ENCODE results near the gene UXS1.

The UXS1 gene

DNA sequence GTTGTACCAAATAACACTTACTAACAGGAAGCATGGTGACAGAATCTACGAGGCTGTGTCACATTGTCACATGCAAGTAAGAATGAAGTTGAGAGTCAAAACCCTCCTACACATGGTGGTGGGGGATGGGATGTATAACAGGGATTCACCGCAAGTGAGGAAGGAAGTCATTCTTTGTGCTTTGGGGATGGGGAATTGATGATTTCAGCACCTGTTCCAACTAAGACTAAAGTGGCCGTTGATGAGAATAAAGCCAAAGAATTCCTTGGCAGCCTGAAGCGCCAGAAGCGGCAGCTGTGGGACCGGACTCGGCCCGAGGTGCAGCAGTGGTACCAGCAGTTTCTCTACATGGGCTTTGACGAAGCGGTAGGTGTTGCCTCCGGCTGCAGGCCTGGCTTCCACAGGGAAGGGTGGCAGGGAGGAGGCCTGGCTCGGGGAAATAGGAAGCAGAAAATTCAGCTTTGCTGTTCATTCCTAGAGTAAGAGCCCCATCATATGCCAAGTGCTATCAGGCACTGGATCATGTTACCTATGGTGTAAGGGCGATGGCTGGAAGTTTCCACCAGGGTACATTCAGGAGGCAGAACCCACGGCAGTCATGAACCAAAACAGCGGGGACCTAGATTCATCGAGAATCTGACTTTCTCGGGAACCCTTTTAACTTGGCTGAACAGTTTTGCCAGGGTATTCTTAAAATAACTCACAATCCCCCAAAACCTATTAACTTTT, 120.3 kb downstream of the UXS1 start:
- no peak for DNase-seq

DNA sequence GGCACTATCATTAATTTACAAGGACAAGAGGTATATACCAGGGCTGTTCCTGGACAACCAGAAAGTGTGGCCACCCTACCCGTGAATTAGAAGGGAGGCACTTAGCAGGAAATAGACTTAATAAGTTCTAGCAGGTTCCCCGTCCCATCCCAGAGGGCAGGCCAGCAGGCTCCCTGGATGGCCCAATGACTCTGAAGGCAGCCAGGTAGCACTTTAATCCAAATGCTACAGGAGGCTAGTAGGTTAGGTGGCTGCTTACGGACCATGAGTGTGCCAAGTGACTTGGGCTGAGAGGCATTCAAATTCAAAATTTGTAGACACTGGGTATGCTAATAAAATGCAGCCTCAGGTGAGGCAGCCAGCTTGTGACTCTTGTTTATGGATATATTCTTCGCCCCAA, 123.9 kb downstream of the UXS1 start:
- no peak for DNase-seq

DNA sequence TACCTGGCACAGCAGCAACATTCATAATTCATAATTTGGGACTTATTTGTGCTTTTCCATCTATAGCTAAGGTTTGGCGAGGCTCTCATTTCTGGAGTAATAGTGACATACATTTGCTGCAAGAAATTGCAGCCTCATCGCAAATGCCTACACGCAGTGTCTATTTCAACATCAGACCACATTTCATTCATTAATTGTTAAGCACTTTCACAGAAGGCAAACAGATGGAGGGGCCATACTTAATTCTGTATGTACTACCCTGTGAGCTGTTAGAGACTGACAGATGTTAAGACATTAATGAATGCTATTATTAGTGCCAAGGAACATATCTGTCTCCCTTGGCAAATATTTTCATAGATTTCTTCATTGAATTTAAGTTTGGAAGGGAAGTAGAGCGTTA, 125.7 kb downstream of the UXS1 start:
- no peak for DNase-seq

DNA sequence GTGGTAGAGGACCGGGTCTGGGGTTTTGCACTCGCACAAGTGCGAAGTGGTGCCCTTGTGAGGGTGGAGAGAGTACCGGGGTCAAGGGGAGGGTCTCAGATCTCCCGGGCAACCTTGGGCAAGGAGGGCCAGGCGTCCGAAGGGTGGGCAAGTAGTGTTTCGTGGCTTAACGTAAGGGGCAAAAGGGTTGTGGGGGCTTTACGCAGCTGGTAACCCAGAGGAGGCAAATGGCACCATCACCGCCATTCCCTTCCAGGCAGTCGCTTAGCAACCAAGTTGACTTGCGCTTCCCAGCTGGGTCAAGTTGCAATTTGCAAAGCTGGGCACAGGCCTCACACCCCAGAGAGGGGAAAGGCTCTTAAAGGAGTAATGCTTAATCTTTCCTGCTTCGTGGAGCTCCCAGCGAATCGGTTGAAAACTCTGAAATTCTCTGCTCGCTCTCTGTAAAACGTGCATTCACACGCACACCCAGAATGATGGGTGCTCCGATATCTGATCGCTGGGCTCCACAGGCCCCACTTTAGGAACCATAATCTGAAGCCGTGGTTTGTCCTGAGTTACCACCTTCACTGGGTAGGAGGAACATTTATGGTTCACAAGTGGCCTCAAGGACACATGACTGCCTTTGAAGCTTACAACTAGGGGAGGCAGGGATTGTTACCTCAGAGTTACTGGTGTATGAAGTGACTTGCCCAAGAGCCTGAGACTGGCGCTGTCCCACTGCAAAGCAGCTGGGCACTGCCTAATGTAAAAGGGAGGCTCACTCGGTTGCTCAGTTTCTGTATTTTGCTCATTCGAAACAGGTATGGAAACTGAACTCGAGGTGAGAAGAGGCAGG, 127.9 kb downstream of the UXS1 start:
- DNase-seq, result no peak

DNA sequence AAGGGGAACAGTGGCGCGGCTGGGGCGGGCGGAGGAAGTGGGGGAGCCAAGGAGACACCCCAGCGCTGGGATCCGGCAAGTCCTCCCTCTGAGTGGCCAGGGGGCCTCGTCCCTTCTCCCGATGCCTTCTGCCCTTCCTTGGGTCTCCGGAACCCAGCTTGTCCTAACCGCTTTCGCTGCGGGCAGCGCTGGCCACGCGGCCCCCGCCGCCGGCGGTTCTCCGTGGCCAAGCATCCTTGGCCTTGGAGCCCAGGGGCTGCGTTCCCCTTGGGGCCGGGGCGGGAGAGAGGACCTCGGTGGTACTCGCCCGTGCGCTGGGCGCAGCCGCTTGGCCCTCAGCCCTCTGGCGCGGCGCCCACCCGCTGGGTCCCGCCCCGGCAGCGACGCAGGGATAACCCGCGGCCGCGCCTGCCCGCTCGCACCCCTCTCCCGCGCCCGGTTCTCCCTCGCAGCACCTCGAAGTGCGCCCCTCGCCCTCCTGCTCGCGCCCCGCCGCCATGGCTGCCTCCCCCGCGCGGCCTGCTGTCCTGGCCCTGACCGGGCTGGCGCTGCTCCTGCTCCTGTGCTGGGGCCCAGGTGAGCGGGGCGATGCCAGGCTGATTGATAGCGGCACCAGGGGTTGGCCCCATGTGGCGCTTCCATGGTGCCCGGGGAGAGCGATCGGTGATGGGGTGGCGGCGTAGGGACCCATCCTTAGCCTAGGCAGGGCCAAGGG, 128.7 kb downstream of the UXS1 start:
- DNase-seq, result no peak

DNA sequence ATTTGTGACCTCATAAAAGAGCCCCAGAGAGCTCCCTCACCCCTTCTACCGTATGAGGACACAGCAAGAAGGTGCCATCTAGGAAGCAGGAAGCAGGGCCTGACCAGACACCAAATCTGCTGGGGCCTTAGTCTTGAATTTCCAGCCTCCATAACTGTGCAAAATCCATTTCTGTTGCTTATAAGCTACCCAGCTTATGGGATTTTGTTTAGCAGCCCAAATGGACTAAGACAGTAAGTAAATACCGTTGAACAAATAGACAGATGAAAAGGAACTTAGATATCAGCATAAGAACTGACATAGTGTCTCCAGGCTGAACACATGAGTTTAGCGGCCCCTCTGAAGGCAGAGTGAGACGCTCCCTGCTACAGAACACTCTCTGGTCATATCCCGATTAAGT, 130.9 kb downstream of the UXS1 start:
- no peak for DNase-seq

DNA sequence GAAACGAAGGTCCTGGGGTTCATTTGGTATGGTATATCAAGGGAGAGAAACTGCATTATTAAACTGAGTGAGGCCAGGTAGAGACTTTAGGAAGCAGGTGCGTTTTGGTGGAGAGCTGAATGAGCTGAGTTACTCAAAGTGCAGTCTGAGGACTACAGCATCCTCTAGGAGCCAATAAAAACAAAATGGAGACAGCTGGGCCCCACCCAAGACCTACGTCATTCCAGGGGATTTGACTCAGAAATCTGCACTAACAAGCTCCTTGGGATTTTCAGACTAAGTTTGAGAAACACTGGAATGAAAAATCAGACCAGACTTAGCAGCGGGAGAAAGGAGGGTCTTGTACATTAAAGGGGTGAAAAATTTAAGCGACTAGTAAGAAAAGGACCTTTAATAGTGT, 131.5 kb downstream of the UXS1 start:
- no peak for DNase-seq

DNA sequence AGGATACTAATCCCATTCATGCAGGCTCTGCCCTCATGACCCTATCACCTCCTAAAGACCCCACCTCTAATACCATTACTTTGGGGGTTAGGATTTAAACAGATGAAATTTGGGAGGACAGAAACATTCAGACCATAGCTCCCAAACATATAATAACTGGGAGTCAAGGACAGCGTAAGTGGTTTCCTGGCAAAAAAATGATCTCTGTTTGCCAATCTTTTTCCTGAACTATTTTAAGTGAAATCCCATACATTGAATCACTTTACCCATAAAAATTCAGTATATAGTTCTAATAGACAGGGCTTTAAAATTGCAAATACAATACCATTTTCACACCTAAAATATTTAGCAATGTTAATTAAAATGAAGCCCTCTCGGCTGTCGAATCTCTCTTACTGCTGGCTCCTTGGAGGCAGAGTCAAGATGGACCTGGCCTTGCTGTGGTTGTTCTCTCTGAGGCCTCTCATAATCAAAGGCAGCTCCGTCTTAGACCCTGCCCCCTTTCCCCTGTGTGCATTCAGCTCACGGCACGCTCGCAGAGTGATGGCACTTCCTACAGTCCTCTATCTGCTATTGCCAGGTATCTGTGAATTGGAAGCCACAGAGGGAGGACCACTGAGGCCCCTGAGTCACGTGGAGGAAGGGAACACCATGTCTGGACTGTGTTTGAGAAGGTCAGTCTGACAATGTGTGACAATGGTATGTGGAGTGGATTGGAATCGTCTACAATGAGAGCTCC, 132.3 kb downstream of the UXS1 start:
- no peak for DNase-seq

DNA sequence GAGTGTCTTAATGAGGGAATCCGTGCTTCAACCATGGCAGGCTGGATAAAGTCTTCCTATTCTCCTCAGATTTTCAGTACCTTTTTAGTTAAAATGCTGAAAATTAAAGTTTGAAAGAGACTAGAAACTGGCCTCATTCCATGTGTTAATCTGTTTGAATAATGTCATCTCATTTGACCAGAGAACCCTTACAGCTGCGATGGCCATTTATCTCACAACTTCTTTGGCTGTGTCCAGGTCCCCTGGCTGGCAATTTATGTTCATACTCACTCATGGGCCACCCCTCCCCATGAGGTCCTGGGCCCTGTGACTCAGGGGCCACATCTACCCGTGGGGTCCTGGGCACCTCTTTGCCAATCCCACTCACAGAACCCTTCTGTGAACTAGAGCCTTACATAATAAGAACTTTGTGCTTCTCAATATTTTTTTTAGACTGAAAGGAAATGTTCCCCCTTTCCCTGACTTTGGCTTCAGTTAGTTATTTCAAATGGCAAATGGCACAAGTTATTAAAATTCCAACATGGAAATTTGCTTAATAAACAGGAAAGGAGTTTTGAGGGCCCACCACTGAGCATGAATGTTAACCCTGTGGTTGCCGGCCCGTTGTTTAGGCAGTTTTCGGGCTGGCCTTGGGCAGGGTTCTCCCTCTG, 134.6 kb downstream of the UXS1 start:
- DNase-seq, result no peak

DNA sequence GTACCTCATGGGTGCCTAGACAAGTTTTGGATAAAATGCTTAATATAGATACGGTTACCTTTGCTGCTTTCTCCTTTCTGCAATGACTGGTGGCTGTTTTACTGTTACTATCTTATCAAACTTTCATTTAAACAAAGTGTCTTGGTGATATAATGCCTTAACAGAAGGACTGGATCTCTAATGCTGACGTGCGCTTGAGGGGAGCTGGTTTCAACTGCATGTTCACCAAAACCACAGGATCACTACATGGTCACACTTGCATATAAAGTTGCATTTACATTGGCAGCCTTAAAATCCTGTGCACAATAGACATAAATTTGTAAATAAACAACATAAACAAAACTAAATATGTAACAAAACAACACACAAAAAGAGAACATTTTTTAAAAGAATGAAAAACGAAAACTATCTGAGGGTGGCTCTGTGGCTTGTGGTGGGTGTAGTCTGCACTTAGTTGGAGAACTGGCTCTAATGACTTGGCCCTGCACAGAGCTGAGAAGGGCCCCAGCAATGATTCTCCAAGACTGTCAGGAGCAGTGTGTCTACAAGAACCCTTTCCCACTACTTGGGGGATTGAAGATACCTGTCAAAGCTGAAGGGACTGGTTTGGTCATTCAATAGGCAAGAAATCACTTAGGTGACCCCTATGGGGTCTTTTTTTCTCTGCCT, 135.5 kb downstream of the UXS1 start:
- DNase-seq, result no peak

DNA sequence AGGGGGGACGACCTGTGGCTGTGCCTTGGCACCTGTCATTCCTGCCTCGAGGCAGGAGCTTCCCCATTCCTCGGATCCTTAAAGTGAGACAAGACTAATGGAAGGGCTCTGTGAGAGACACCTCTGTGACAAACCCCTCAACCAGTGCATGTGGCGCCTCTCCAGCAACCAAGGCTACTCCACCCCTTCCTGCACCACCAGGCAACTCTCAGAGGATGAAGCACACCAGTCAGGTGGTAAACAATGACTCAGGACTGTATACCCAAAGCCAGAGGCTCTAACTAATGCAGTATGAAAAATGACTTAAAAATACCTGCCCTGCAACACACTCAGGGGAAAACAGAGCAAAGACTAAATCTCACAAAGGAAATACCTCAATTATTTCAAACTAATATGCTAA, 136.9 kb downstream of the UXS1 start:
- DNase-seq, result peak; percentile 67

DNA sequence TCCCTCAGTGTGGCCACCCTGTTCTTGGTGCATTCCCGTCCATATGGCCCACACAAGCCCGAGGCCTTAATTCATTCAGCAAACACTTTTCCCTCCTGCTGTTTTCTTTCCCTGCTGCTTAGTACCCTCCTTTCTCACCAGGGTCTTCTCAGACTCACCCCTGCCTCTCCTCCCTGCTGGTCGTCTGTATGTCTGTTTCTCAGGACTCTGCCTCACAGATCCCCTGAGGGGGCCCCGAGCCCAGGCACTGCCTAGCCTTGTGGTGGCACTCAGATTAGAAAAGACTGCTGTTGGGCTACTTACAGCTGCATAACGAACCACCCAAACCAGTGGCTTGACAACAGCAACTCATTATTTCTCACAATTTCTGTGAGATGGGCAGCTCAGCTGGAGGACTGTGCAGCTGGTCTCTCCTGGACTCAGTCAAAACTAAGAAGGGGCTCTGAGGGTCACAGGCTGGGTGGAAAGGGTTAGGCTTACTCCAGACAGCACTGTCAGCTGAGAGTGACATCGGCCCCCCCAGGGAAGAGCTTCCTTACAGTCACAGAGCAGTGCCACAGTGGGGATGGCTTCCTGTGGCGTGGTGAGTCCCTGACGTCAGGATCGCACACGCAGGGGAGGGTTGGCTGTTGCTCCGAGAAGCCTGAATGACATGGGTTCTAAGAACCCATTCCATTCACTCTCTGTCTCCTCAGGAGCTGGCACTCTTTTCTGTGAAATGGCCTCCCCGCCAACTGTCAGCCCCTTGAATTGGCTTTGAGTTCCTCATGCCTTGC, 139.0 kb downstream of the UXS1 start:
- DNase-seq, result no peak

DNA sequence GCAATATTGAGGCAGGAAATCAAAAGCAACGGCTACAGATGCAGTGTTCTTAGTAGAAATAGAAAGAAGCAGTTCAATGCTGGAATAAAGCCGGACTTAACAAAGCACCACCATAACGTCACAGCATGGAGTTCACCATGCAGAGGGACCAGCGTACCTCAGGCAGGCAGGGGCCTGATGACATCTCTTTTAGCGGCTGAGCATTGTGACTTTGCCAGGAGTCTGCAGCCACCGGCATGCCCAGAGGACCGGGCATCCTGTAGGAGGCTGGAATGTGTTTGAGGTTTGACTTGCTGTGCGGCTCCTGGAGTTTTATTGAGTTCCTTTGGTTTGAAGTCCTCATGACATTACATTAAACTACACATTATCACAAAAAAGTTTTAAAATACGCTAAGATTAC, 139.8 kb downstream of the UXS1 start:
- DNase-seq, result no peak

DNA sequence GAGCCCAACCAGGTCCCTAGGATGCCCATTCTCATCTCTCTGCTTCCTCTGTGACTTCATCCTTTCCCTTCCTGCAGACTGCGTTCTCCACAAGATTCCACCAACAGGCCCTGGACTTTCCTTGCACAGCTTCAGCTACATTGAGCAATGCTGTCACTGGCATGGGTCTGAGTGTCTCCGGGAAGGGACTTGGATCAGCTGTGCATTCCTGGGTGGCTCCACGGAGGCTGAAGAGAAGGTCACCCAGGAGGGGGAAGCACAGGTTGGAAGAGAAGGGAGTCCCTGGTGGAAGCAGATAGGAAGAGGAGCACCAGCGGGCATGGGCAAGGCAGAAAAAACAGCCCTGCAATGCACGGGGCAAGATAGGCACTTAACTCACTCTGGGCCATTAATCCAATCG, 140.5 kb downstream of the UXS1 start:
- DNase-seq, result no peak

DNA sequence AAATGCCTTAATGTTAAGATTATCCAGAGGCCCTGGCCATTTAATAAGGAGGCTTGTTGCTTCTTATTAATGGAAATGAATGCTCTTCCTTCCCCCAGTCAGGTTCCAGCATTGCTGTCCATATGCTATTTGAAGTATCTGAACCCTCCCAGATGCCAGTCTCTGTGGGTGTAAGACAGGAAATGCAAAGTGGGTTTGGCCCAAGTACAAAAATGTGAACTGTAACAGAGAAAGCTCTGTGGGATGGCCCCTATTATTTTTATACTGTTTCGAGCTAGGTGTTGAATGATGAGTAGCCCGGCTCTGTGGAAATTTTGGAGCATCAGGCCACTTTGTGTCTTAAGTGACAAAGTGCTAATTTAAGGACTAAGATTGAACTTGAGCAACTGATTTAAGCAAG, 141.0 kb downstream of the UXS1 start:
- DNase-seq, result no peak

DNA sequence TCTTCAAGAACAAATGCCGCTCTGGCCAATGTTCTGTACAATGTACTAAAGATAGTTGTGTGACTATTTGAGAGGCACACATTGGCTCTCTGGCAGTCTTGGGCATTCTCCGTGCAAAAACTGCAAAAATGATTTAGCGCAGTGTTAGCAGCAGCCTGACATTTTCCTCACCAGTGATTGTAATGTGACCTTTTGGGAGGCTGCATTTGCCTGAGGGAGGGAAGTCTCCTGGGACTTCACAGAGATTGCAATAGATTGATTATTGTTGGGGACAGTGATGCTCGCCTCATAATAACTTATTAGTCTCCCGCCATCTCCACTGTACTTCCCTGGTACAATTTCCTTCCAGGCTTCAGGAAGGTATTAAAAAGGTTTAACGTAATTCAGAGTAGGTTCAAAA, 149.2 kb downstream of the UXS1 start:
- no peak for DNase-seq

DNA sequence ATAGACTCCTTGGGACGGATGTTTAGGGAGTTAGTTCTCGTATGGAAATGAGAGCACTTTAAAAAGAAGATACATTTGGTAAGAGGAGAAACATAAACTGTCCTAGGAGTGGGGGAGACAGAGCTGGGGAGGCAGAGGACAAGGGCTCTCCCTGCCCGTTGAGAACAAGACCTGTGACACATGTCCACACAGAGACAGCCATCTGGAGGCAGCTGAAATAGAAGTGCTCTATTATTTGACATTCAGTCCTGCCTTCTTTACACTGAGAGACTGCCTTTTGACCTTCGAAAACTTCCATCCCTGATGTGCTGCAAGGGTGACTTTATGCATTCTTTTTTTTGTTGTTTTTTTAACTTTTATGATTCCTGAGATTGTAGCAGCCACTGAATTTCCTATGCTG, 150.1 kb downstream of the UXS1 start:
- no peak for DNase-seq

Data from activated effector memory CD4-positive, alpha-beta T cell treated with Interleukin-2 at 50 U/mL for 16 hours (primary cell).